Mucosa of descending colon (tissue), 3 donors: ENCODE measurements around the gene MAGI2. TPM values are rescaled to one million over a fixed set of nuclear protein-coding genes. Genes with fewer than 3 reads are reported as not detected.

Experiments
- ATAC-seq: fragments of 200-7000 bp; cut with Tn5 transposase; one replicate; pipeline ENCODE4 v1.9.1; 2020; ENCODE audit warnings: mild to moderate bottlenecking, moderate library complexity
- DNase-seq, 3 donors: peaks; one replicate each; pipeline ENCODE4 v3.0.0-alpha.2; 2020
- H3K36me3 ChIP-seq: fragments of 200-600 bp; one replicate; pipeline ENCODE4 v1.8.0; 2021; ENCODE audit warnings: low read depth, mild to moderate bottlenecking
- H3K4me1 ChIP-seq: fragments of 200-600 bp; one replicate; pipeline ENCODE4 v1.8.0; 2021; ENCODE audit warnings: low read depth, mild to moderate bottlenecking
- H3K4me3 ChIP-seq: fragments of 200-600 bp; one replicate; pipeline ENCODE4 v1.8.0; 2021; ENCODE audit warnings: mild to moderate bottlenecking
- H3K9me3 ChIP-seq: fragments of 200-600 bp; one replicate; pipeline ENCODE4 v1.8.0; 2021; ENCODE audit warnings: mild to moderate bottlenecking
- intact Hi-C, 2 donors: fragments of 100-400 bp; cut with DNase I in 1 of 2; cut with micrococcal nuclease in 1 of 2; formaldehyde crosslinking; loops; one replicate each; pipeline versions ENCODE4 v1.11.0 to v1.11.1; 2022; cut with DNase I, micrococcal nuclease
- total RNA-seq, 3 donors: library from RNA; stranded (reverse); fragmentation: NEBNext Ultra II Directional in 2 of 3; extraction: Animal tissue kit (Norgen Biotek cat#: 25700) in 2 of 3; gene quantifications; one replicate each; pipeline versions ENCODE4 v1.2.1 to v1.2.4, GENCODE V29; 2021 to 2023
- TF ChIP-seq, protein P1 (sequence below): fragments of 200-600 bp; IDR thresholded peaks from one replicate; pipeline ENCODE4 v1.8.0; 2022; ENCODE audit warnings: antibody characterized with exemption, mild to moderate bottlenecking
- donor health status: DM: no; HTN: no; CAD: no; lungs with moderate emphysema.
- donor health status: DM: no; HTN: no; CAD: no.
- donor health status: DM: no; HTN: yes; CAD: no.

The MAGI2 gene
- total RNA-seq, 3 donors from 2014 or later, result 1.9 to 14.5 (median 2.7) TPM

DNA sequence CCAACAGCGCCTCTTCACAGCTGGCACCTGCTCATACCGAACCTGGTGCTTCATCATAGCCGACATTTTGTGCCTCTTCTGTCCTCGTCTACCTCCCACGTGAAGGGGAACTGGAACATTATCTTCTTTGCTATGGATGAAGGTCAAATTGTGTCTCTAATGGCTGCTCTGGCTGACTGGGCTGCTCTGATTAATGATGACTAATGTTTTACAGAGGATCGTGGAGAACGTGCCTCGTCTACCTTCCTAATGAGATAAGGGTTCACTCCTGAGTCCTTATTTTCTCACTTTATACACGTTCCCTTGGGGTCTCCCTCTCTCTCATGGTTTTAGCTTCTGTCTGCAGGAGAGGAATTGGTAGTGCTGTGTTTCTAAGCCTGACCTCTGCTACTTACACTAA lies 1234.6 kb downstream of the MAGI2 start:
- ATAC-seq (no peak), DNase-seq (no peak)
- TF ChIP-seq, protein P1, sequence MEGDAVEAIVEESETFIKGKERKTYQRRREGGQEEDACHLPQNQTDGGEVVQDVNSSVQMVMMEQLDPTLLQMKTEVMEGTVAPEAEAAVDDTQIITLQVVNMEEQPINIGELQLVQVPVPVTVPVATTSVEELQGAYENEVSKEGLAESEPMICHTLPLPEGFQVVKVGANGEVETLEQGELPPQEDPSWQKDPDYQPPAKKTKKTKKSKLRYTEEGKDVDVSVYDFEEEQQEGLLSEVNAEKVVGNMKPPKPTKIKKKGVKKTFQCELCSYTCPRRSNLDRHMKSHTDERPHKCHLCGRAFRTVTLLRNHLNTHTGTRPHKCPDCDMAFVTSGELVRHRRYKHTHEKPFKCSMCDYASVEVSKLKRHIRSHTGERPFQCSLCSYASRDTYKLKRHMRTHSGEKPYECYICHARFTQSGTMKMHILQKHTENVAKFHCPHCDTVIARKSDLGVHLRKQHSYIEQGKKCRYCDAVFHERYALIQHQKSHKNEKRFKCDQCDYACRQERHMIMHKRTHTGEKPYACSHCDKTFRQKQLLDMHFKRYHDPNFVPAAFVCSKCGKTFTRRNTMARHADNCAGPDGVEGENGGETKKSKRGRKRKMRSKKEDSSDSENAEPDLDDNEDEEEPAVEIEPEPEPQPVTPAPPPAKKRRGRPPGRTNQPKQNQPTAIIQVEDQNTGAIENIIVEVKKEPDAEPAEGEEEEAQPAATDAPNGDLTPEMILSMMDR, result no peak
- intact Hi-C loops, result no loop called here
- Histone ChIP-seq H3K9me3 (no peaks in the 10 kb centered on the region), H3K36me3 (no peaks in the 10 kb centered on the region), H3K4me1 (peaks cover 8% of the 10 kb centered on the region), H3K4me3 (no peak overlapping the region)

DNA sequence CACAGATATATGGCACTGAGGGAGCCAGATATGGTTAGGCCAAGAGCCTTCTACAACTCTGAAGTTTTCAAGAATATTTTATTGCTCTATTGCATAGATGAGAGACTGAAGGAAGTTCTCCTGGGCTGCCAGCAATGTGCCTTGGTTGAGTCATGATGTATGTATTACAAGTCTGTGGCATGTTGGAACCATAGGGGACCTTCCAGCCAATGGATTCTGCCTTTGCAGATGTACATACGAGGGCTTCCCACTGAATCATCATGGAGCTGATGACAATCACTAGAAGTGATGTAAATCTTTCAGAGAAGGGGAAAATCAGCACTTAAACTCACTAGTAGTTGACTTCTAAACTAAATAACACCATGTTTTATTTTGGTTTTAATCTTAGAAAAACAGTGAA lies 1235.4 kb downstream of the MAGI2 start:
- H3K36me3 ChIP-seq, result no peaks in the 10 kb centered on the region
- ATAC-seq (no peak), DNase-seq (no peak)
- H3K9me3 ChIP-seq, result no peaks in the 10 kb centered on the region
- intact Hi-C loops, result no loop called here
- H3K4me1 ChIP-seq, result peaks cover 8% of the 10 kb centered on the region
- no peak overlapping the region for H3K4me3 ChIP-seq
- TF ChIP-seq, protein P1, result no peak

DNA sequence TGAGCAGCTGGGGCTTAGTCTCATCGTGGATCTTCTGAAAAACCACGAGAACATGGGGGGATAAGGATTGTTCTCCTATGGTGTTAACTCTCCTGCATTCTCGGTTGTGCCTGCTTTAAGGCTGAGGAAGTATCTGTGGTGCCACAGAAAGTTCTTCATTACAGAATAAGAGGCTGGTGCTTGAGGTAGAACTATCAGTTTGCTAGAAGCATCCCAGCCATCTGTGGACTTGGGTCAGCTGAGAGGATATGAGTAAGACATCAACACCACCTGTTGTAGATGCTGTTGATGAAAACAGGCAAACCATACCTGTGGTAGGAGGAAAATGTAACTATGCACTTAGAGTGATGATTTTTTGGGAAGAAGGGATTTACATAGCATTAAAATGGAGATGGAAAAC lies 1238.3 kb downstream of the MAGI2 start:
- Histone ChIP-seq H3K9me3 (no peaks in the 10 kb centered on the region), H3K36me3 (no peaks in the 10 kb centered on the region), H3K4me3 (no peak overlapping the region), H3K4me1 (no peaks in the 10 kb centered on the region)
- no peak for ATAC-seq
- intact Hi-C loops, result no loop called here
- DNase-seq, result no peak
- TF ChIP-seq, protein P1, result no peak

DNA sequence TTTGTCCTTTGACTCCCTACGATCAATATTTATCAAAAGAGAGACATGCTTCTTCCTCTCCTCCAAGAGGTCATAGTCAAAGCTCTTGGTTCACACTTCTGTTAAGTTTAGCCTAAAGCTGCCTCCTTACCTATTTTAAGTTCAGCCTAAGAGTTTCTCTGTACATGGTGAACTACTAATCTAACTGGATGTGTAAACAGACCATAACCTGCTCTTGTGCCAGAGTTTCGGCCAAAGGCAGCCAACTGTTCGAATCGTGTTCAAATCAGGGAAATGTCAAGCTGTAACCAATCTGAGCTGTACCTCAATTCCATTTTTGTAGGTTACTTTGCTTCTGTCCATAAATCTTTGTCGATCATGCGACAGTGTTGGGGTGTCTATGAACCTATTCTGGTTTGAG lies 1240.1 kb downstream of the MAGI2 start:
- DNase-seq, result no peak
- intact Hi-C loops, result no loop called here
- TF ChIP-seq, protein P1, result no peak
- H3K4me3 ChIP-seq, result no peak overlapping the region
- H3K9me3 ChIP-seq, result no peaks in the 10 kb centered on the region
- no peaks in the 10 kb centered on the region for H3K36me3 ChIP-seq
- no peak for ATAC-seq
- no peaks in the 10 kb centered on the region for H3K4me1 ChIP-seq

DNA sequence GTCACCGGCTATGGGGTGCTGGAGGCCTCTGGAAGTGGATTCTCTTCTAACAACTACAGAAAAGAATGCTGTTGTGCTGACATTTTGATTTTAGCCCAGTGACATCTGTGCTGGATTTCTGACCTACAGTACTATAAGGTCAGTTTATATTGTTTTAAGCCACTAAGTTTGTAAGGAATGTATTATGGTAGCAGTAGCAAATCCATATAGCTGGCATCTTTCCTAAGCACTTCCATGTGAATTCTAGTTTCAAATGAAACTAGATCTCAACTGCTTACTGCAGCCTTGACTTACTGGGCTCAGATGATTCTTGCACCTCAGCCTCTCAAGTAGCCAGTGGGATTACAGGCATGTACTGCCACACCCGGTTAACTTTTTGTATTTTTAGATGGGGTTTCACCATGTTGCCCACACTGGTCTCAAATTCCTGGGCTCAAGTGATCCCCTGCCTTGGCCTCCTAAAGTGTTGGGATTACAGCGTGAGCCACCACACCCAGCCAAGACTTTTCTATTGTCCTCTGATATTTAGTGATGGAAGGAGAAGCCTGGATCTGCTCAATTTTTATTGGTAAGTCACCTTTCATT lies 1240.9 kb downstream of the MAGI2 start:
- no peaks in the 10 kb centered on the region for H3K9me3 ChIP-seq
- no peaks in the 10 kb centered on the region for H3K36me3 ChIP-seq
- no peaks in the 10 kb centered on the region for H3K4me1 ChIP-seq
- TF ChIP-seq, protein P1, result no peak
- no peak overlapping the region for H3K4me3 ChIP-seq
- ATAC-seq (no peak), DNase-seq (no peak)
- intact Hi-C loops, result no loop called here

DNA sequence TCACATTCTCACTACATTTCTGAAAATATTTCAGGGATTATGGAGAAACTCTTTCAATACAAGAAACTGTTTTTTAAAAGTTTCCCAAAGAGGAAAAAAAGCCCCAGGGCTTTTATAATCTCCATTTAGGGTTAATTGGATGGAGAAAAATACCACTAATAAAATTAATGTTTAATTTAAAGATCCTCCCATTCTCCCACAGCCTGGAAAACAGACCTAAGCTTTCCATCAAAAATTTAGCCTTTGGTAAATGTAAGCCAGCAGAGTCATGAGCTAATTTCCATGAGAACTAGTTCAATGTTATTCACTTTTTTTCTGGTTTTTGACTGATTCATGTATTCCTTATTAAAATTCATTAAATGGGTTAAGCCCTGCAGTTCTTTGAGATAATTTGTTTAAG lies 1246.2 kb downstream of the MAGI2 start:
- intact Hi-C loops, result no loop called here
- no peak for DNase-seq
- H3K36me3 ChIP-seq, result no peaks in the 10 kb centered on the region
- H3K4me1 ChIP-seq, result no peaks in the 10 kb centered on the region
- no peaks in the 10 kb centered on the region for H3K9me3 ChIP-seq
- no peak overlapping the region for H3K4me3 ChIP-seq
- no peak for ATAC-seq
- TF ChIP-seq, protein P1, result no peak
